D341Med (cell line): ENCODE measurements around the gene MIGA1.
A peak's percentile ranks its signal among the peaks of the same experiment; 100 is the strongest.
"Not testable (repeated sequence)": the region's sequence is repeated elsewhere in the genome, so short reads cannot be mapped to it uniquely, and the experiment has no call there.

Experiments
- DNase-seq: peaks from one replicate; pipeline ENCODE4 v3.0.0; 2012; ENCODE audit warnings: low spot score

Gene MIGA1, protein sequence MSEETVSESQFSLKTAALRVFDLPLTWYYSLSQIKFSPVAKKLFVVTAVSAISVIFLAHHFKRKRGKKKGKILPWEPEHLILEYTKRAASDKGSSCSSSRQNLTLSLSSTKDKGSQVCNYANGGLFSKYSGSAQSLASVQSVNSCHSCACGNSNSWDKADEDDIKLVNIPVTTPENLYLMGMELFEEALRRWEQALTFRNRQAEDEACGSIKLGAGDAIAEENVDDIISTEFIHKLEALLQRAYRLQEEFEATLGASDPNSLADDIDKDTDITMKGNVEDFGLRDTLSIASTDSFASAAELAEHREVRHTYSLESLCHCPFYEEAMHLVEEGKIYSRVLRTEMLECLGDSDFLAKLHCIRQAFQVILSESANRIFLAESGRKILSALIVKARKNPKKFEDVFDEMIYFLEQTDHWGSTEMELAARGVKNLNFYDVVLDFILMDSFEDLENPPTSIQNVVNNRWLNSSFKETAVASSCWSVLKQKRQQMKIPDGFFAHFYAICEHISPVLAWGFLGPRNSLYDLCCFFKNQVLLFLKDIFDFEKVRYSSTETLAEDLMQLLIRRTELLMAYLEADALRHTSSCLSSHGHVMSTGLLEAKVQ

DNA sequence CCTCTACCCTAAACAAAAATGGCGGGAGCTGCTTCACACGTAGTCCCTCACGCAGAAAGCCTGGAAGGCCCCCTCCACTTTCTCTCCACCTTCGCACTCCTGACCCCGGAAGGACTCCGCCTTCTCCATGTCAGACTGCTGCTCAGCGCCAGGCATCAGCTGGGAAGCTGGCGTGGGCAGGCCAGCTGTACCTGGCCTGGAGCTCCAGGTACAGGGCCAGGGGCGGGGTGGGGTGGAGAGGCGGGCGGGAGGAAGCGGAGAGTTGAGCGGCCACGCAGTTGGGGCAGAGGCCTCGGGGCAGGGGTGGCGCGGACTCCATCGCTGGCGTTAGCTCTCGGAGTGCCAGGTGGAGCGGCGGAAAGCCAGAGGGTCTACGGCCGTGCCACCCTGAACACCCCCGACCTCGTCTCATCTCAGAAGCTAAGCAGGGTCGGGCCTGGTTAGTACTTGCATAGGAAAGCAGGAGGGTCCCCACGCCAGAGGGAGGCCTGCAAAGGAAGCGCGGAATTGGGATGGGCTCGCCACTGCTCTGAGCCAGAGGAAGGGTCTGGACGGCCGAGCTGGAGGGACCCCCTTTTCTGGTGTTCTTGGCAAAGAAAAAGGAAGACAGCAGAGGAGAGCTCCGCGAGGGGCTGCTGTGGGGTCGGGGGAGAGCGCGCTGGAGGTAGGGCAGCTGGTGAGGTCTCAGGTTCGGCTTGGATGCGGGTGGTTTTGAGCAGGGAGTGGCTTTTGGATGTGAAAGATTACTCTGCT, at the start of gene MIGA1:
Gene MIGA1, plus strand, starts transcription at position 121 of the 753 bp plus-strand sequence. CDS start 3,604 bp downstream, outside the sequence.
- DNase-seq: peak; percentile 89

DNA sequence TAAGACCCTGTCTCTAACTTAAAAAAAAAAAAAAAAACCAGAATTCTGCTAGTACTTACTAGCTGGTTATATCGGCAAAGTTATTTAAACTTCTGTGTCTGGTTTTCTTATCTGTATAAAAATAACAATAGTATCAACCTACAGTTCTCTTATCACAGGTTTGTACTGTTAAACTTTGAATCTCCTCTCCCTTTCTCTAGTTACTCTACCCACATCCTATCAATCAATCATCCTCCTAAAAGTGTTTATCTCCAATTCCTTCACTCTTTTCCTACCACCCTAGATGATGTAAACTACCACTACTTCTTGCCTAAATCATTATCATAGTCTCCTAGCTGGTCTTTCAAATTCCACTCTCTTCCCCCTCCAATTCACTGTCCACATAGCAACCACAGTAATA, 47.4 kb upstream of the MIGA1 start:
- no peak for DNase-seq

DNA sequence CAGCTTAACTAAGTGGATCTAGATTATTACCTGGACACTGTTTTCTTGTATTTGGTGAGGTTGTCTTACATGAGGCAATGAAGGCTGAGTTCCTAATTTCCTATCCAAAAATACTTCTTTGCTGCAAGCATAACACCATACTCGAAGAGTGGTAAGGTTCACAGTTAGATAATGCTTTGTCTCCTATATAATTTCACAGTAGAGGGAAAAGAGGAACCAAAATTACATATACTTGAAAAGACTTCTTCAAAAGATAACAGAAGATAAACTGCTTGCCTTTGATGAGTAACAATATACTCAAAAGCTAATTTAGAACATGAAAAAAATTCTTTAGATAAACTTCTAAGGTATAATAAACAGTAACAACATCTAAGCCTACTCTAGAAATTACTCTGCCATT, 40.2 kb upstream of the MIGA1 start:
- no peak for DNase-seq

DNA sequence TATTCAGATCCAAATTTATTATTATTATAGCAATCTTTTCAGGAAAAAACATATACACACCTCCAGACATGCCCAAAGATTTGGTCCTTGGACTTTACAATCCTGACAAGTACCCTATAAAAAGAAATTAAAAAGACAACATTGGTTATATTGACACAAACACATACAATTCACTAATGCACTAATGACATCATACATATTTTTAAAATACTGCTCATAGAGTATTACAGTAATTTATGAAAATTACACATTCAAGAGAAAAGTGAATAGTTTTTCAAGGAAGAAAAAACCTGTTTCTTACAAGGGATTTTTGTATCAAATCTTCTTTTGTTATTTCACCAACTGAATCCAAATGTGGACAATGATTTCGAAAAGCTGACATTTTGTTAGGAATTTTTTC, 38.1 kb upstream of the MIGA1 start:
- DNase-seq: no peak

DNA sequence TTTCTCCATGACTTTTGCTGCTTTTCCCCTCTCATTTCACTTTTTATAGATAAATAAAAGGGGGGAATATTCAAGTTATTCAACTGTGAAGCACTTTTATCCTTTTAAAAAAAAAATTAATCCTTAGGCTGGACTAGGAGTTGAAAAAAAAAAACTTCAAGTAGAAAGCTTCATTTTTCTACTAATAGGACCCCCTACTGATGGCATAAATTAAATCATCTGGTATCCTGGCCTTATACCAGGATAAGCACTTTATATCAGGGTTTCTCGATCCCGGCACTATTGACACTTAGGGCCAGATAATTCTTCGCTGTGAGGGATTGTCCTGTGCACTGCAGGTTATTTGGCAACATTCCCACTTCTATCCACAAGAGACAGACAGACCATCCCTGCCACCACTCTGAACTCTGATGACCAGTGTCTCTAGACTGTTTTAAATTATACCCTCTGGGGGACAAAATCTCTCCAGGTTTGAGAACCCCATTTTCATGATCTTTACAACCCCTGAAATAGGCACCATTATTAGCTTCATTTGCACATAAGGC, 37.4 kb upstream of the MIGA1 start:
- DNase-seq: no peak

DNA sequence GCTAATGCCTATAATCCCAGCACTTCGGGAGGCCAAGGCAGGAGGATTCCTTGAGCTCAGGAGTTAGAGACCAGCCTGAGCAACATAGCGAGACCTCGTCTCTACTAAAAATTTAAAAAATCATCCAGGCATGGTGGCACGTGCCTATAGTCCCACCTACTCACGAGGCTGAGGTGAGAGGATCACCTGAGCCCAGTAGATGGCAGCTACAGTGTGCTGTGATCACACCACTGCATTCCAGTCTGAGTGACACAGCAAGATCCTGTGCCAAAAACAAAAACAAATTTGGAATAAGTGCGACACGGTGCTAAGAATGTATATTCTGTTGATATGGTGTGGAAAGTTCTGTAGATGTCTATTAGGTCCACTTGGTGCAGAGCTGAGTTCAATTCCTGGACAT, 34.9 kb upstream of the MIGA1 start:
- no peak for DNase-seq

DNA sequence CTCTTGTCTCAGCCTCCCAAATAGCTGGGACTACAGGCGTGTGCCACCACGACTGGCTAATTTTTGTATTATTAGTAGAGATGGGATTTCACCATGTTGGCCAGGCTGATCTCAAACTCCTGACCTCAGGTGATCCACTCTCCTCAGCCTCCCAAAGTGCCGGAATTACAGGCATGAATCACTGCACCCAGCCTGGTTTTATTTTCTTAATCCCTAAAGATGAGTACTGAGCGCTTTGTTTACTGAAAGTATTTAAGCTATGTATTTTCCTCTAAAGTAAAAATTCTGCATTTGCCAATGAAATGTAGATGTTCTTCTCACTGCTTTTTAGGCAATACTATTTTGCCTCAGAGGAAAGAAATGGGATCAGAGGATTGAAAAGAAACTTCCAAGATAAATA, 30.0 kb upstream of the MIGA1 start:
- not testable (repeated sequence) for DNase-seq

DNA sequence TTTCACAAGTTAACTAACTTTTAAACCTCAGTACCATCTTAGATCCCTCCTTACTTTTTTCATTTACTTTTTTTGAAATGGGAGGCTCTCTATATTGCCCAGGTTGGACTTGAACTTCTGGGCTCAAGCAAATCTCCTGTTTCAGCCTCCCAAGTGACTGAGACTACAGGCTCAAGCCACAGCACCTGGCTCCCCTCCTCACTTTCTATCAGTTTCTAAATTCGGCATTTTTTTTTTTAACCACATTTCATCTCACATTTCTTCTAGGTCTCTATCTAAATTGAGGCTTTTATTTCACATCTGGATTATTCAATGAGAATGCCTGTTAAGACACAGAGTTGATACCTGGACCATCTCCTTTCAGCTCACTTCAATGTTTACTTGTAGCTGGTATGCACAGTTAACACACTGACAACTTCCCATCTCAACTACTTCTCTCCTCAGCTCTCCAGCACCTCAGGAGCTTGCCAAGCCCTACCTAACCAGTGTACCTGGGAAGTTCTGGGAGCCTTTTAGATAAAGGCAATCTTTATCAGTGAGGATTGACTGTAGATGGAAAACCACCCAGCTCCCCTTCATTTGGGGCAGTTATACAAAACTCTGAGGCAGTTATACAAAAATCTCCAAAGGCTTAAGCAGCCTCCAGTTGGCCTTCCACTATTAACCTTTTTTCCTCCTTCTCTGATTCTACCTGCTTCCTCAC, 23.2 kb upstream of the MIGA1 start:
- DNase-seq: no peak

DNA sequence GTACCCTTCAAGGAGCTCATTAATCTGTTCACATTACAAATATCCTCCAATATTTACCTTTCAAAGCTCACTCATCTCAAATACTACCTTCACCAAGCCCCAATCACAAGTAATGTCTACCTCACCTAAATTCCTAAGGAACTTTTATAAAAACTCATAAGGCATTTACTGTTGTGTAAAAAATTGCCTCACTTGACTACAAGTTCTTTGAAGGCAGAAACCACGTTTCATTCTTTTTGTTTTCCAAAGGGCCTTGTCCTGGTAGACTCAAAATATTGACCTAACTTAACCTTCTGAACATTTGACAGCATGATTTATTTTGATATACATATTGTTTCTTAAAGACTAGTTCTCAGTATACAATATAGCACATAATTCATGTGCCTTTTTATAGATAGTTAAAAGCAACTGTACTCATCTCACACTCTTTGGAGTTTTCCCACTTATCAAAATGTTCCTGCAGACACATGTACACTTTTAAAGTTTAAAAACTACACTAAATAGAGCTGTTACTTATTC, 22.3 kb upstream of the MIGA1 start:
- no peak for DNase-seq

DNA sequence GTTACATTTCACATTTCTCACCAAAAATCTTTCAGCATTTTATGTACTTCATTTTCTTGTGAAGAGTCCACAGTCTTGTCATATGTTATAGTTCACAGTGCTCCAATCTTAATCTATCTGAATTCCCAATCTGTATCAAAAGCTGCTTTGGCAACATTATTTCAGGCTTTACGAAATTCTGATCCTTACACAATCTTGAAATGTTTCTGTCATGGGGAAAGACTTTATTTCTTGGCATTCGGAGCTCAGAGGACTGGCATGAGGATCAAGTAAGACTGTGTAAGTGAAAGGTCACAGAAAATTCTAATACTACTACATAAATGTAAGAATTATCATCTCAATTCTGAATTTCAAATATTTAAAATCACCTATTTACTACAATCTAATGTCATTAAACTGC, 21.8 kb upstream of the MIGA1 start:
- DNase-seq: no peak

DNA sequence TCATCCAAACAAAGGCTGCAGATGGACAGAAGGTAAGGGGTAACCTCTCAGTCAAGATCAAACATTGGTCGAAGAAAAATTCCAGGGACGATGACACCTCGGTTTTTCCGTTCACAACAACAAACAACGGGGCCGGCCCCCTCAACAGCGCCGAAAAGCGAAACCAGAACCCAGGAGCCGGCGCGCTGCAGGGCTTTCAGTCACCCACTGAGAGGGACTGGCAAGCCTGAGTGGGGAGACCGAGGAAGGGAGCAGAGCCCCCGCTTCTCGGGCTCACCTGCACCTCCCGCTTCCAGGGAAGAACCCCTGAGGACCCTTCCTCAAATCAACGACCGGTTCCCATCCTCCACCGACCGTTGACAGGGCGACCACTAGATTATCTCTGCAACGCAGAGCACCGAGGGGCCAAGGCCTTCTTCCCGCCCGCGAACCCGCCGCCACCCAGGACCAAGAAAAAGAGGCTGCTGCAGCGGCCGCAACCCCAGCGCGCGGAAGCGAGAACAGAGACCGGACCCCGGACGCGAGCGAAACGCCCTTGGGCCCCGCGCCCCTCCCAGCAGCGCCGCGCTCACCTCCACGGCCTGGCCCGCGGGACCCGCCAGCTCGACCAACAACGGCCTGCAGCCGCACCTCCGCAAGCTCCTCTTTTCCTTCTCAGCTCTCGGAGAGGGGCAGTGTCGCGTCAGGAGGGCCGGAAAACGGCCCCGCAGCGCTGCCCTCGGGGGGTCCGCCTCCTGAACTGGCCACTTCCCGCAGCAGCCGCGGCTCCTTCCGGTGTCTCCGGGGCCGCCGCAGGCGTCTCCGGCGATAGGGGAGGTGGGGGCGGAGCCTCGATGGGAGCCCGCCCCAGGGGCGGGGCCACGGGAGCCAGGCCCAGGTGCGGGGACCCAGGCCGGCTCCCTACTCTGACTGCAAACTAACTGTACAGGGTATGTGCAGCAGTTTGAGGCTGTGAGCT, 20.1 kb upstream of the MIGA1 start, which contains the start of gene USP33:
Gene USP33, minus strand, starts transcription at position 782 of the 958 bp plus-strand sequence. CDS start 18,155 bp downstream, outside the sequence.
- DNase-seq: peak; percentile 94

DNA sequence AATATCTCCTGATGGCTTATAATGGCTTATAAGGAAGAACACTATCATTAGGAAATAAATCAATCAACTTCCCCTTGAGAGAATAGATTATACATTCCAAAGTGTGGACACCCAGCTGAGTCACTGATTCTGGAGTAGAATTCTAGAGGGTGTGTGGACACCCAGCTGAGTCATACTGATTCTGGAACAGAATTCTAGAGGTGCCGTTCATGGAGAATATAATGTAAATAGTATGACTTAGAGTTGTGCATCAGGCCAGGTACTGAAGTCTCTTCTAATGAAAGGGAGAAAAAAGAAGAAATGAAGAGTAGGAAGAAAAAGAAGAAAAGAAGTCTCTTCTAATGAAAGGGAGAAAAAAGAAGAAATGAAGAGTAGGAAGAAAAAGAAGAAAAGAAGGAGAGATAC, 17.4 kb upstream of the MIGA1 start:
- no peak for DNase-seq

DNA sequence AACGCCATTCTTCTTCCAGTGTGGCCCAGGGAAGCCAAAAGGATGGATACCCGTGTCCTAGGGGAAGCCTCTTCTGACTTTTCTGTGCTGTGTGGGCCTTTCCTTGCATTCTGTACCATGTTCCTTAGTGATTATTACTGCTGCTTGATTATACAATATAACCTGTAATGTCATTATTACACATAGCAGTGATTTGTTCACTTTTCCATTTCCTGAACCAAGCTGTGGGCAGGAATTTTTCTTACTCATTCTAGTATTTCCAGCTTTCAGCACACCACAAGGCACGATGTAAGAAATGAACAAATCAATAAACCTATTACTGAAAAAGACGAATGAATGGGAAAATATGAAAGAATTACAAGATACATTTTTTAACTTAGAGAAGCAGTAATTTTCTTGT, 11.4 kb upstream of the MIGA1 start:
- no peak for DNase-seq

DNA sequence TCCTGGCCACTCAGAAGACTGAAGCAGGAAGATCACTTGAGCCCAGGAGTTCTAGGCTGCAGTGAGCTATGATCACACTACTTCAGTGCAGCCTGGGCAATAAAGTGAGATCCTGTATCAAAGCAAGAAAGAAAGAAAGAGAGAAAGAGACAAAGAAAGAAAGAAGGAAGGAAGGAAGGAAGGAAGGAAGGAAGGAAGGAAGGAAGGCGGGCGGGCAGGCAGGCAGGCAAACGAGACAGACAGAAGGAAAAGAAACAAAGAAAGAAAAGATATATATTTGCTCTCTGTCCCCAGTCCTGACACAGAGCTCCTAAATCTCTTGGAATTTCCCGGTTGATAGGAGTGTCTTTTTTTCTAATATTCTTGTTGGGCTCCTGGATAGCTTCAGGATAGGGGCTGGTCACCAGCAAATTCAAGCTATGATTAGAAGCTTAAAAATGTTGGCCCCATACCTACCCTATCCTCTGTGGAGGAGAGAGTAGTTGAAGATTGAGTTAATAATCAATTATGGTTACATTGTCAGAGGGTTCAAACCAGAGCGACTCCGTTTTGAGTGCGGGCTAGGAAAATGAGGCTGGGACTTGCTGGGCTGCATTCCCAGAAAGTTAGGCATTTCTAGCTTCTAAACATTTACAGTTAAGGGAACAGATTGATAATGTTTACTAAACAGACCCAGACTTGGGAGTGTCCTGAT, 3.3 kb upstream of the MIGA1 start:
- DNase-seq: no peak

DNA sequence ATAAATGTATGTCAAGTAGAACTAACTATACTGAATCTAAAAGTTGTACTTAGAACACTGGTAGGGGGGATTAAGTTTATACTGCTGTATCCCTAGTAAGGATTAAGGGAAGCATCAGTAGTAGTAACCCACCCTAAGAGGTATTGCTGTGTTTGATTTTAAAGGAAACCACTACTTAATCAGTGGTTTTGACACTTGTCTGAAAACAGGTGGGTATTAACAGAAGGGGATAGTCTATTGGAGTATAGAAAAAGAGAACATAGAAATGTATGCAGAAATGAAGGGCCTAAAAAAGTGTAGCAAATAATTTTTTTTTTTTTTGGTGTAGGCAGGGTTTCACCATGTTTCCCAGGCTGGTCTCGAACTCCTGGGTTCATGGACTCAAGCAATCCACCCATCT, 2.2 kb downstream of the MIGA1 start:
- no peak for DNase-seq

DNA sequence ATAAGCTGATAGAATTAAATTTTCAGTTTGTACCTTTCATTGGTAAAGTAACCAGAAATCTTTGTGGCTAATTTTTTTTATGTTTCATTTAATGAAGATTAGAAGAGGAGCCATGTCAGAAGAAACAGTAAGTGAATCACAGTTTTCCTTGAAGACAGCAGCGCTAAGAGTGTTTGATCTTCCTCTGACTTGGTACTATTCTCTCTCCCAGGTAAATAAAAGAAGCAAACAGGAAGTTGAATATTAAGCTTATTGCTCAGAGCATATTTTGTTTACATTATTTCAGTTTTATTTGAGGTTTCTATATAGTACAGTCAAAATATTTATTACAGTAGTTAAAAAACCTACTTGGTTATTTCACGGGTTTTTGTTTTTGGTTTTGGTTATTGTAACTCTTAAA, 3.7 kb downstream of the MIGA1 start:
- no peak for DNase-seq

DNA sequence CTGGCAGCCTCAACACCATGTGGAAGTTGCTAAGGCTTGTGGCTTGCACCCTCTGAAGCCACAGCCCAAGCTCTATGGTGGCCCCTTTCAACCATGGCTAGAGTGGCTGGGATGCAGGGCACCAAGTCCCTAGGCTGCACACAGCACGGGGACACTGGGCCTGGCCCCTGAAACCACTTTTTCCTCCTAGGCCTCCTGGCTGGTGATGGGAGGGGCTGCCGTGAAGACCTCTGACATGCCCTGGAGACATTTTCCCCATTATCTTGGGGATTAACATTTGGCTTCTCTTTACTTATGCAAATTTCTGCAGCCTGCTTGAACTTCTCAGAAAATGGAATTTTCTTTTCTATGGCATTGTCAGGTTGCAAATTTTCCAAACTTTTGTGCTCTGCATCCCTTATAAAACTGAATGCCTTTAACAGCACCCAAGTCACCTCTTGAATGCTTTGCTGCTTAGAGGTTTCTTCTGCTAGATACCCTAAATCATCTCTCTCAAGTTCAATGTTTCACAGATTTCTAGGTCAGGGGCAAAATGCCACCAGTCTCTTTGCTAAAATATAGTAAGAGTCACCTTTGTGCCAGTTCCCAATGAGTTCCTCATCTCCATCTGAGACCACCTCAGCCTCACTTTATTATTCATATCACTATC, 6.8 kb downstream of the MIGA1 start:
- DNase-seq: not testable (repeated sequence)

DNA sequence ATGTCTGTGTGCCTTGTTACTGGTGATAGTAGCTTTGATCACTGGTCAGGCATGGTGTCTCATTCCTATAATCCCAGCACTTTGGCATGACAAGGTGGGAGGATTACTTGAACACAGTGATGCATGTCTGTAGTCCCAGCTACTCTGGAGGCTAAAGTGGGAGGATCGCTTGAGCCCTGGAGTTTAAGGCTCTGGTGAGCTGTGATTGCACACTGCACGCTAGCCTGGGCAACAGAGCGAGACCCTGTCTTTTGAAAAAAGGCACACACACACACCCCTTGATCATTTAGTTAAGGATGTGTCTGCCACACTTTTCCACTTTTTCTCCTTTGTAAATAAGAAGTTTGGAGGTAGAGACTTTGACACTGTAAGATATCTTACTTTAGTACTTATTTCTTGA, 15.1 kb downstream of the MIGA1 start:
- DNase-seq: no peak

DNA sequence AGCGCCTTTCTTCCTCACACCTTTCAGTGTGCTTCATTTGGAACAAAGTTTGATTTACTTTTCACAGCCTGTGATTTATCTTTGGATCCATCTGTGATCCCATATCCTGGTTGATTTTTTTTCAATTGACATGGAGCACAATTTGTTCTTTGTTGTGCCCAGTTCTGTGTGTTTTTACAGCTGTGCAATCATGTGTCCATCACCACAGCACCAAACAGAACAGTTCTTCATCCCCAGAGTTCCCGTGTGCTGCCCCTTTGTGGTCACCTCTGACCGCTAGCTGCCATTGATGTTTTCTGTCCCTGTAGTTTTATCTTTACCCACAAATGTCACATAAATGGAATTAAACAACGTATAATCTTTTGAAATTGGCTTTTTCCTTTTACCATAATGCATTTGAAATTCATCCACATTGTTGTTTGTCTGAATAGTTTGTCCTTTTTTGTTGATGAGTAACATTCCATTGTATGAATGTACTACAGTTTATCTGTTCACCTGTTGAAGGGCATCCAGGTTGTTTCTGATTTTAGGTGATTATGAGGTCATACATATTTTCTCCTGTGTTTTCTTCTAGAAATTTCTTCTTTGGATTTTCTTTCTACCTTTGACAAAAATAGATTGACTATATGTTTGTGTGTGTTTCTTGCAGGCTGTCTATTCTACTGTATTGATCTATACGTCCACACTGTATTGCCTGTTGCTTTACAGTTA, 17.4 kb downstream of the MIGA1 start:
- DNase-seq: no peak
